Loucy (cell line): Measurements from ENCODE around the gene NDUFS5.

Experiments
- H2AFZ ChIP-seq: fragments of 200-600 bp; sonication (generic); 2 replicates; pipeline ENCODE4 v1.6.0; 2016; ENCODE audit warnings: antibody characterized with exemption, mild to moderate bottlenecking, low read length, moderate library complexity
- H3F3A ChIP-seq: fragments of 200-600 bp; 2 replicates; pipeline ENCODE4 v1.6.0; 2016; ENCODE audit warnings: antibody characterized with exemption, low read depth, mild to moderate bottlenecking
- H3K27me3 ChIP-seq: fragments of 200-600 bp; sonication (generic); 2 replicates; pipeline ENCODE4 v1.6.1; 2014; ENCODE audit warnings: low read length, mild to moderate bottlenecking; ENCODE audit not compliant: insufficient read depth, poor library complexity, severe bottlenecking
- H3K36me3 ChIP-seq: fragments of 200-600 bp; sonication (generic); 2 replicates; pipeline ENCODE4 v1.6.1; 2016; ENCODE audit warnings: low read length; ENCODE audit not compliant: insufficient read depth
- H3K4me1 ChIP-seq: fragments of 200-600 bp; sonication (generic); 2 replicates; pipeline ENCODE4 v1.5.1; 2014; ENCODE audit warnings: low read length, mild to moderate bottlenecking; ENCODE audit not compliant: insufficient read depth, poor library complexity, severe bottlenecking
- H3K4me2 ChIP-seq: fragments of 200-600 bp; sonication (generic); 2 replicates; pipeline ENCODE4 v1.6.0; 2014; ENCODE audit warnings: antibody characterized with exemption, low read length, low read depth, mild to moderate bottlenecking; ENCODE audit not compliant: poor library complexity, severe bottlenecking
- H3K4me3 ChIP-seq: fragments of 200-600 bp; sonication (generic); 2 replicates; pipeline ENCODE4 v1.5.1; 2014; ENCODE audit warnings: low read length, mild to moderate bottlenecking, mixed read lengths; ENCODE audit not compliant: poor library complexity, severe bottlenecking
- H3K79me2 ChIP-seq: fragments of 200-600 bp; sonication (generic); 2 replicates; pipeline ENCODE4 v1.6.1; 2014; ENCODE audit warnings: low read length; ENCODE audit not compliant: insufficient read depth
- H3K9ac ChIP-seq: fragments of 200-600 bp; sonication (generic); 2 replicates; pipeline ENCODE4 v1.6.0; 2014; ENCODE audit warnings: mild to moderate bottlenecking, low read depth, low read length, moderate library complexity; ENCODE audit not compliant: poor library complexity, severe bottlenecking
- H3K9me2 ChIP-seq: fragments of 200-600 bp; sonication (generic); replicated peaks from 2 replicates; pipeline ENCODE4 v1.6.1; 2016; ENCODE audit warnings: low read depth, low read length, mixed read lengths
- H3K9me3 ChIP-seq: fragments of 200-600 bp; sonication (generic); 2 replicates; pipeline ENCODE4 v1.6.1; 2014; ENCODE audit warnings: mild to moderate bottlenecking, antibody characterized with exemption, low read length, low read depth; ENCODE audit not compliant: insufficient read depth
- H4K20me1 ChIP-seq: fragments of 200-600 bp; sonication (generic); 2 replicates; pipeline ENCODE4 v1.6.0; 2014; ENCODE audit warnings: antibody characterized with exemption, low read length, mild to moderate bottlenecking; ENCODE audit not compliant: insufficient read depth, poor library complexity, severe bottlenecking
- CTCF ChIP-seq: fragments of 200-600 bp; sonication (generic); conservative IDR thresholded peaks from 2 replicates; pipeline ENCODE4 v1.5.1; 2014; ENCODE audit warnings: mild to moderate bottlenecking, antibody characterized with exemption, low read length
- EZH2phosphoT487 ChIP-seq: fragments of 200-600 bp; IDR thresholded peaks from 2 replicates; pipeline ENCODE4 v1.6.1; 2018; ENCODE audit warnings: antibody characterized with exemption, mild to moderate bottlenecking, moderate library complexity, borderline replicate concordance

NDUFS5 gene

DNA sequence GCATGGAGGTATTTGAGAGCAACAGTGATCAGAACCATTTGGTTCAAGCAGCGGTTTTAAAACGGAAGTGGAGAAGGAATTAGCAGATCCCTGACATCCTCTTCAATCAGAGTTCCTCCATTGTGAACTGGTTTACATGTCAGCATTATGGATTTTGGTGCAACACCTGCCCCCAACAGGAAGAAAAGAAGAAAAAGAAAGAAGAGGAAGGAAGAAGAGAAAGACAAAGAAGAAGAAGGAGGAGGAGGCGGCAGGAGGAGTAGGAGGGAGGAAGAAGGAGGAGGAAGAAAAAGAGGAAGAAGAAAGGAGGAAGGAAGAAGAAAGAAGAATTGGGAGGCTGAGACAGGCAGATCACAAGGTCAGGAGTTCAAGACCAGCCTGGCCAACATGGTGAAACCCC lies 17.4 kb downstream of the NDUFS5 start:
- H3K9me3 ChIP-seq = no peaks in the 10 kb centered on the region
- TF ChIP-seq CTCF (no peak), EZH2phosphoT487 (no peak)
- no peaks in the 10 kb centered on the region for H3F3A ChIP-seq
- no peaks in the 10 kb centered on the region for H3K79me2 ChIP-seq
- H4K20me1 ChIP-seq = no peaks in the 10 kb centered on the region
- no peaks in the 10 kb centered on the region for H3K9me2 ChIP-seq
- H2AFZ ChIP-seq = no peak overlapping the region
- no peaks in the 10 kb centered on the region for H3K36me3 ChIP-seq
- no peaks in the 10 kb centered on the region for H3K4me1 ChIP-seq
- H3K27me3 ChIP-seq = no peaks in the 10 kb centered on the region
- no peak overlapping the region for H3K4me3 ChIP-seq
- no peak overlapping the region for H3K9ac ChIP-seq
- no peak overlapping the region for H3K4me2 ChIP-seq

GRCh38 chr1:39044762-39045161 lies 18.6 kb downstream of the NDUFS5 start:
- Histone ChIP-seq H3K4me3 (no peak overlapping the region), H3K4me2 (no peak overlapping the region), H3K27me3 (no peaks in the 10 kb centered on the region), H3K4me1 (no peaks in the 10 kb centered on the region), H3K79me2 (no peaks in the 10 kb centered on the region), H3K36me3 (no peaks in the 10 kb centered on the region), H3F3A (no peaks in the 10 kb centered on the region), H4K20me1 (no peaks in the 10 kb centered on the region), H2AFZ (no peak overlapping the region), H3K9me3 (no peaks in the 10 kb centered on the region), H3K9me2 (no peaks in the 10 kb centered on the region), H3K9ac (no peak overlapping the region)
- TF ChIP-seq EZH2phosphoT487 = no peak
- no peak for TF ChIP-seq CTCF

GRCh38 chr1:39045231-39045630 lies 19.1 kb downstream of the NDUFS5 start:
- no peak overlapping the region for H3K9ac ChIP-seq
- no peak overlapping the region for H3K4me2 ChIP-seq
- H3K27me3 ChIP-seq = no peaks in the 10 kb centered on the region
- no peaks in the 10 kb centered on the region for H3K9me3 ChIP-seq
- H3F3A ChIP-seq = no peaks in the 10 kb centered on the region
- H4K20me1 ChIP-seq = no peaks in the 10 kb centered on the region
- no peaks in the 10 kb centered on the region for H3K4me1 ChIP-seq
- no peak overlapping the region for H2AFZ ChIP-seq
- no peaks in the 10 kb centered on the region for H3K9me2 ChIP-seq
- no peak for TF ChIP-seq CTCF
- no peak for TF ChIP-seq EZH2phosphoT487
- H3K4me3 ChIP-seq = no peak overlapping the region
- H3K79me2 ChIP-seq = no peaks in the 10 kb centered on the region
- H3K36me3 ChIP-seq = no peaks in the 10 kb centered on the region
